CD8-positive, alpha-beta memory T cell (primary cell): ENCODE results near the gene LRRC38. TPM values are rescaled to one million over a fixed set of nuclear protein-coding genes. Genes with fewer than 3 reads are reported as not detected.
"Not testable (repeated sequence)": the region's sequence is repeated elsewhere in the genome, so short reads cannot be mapped to it uniquely, and the experiment has no call there.

Source experiments
- CTCF ChIA-PET: fragments of 350-600 bp; sonication (Branson Sonifier 250); formaldehyde crosslinking; loops from one replicate; lab custom pipeline; 2021; ENCODE audit warnings: antibody characterized with exemption; lab: Charles Lee
- POLR2A ChIA-PET: fragments of 350-600 bp; sonication (Branson Sonifier 250); formaldehyde crosslinking; loops from one replicate; lab custom pipeline; 2021; ENCODE audit warnings: antibody characterized with exemption; lab: Charles Lee
- DNase-seq, 5 donors: peaks; one replicate each; pipeline versions ENCODE4 v3.0.0 to v3.0.0-alpha.2; 2020 to 2022; ENCODE audit warnings: mixed read lengths in 1 of 5
- H3K27ac ChIP-seq: one replicate; pipeline ENCODE4 v1.7.0; 2013; ENCODE audit warnings: low read depth, mild to moderate bottlenecking, low read length, moderate library complexity
- H3K27me3 ChIP-seq: 2 replicates; pipeline ENCODE4 v1.7.0; 2013; ENCODE audit warnings: low read length, mild to moderate bottlenecking; ENCODE audit not compliant: insufficient read depth, poor library complexity, severe bottlenecking
- H3K36me3 ChIP-seq: 2 replicates; pipeline ENCODE4 v1.7.0; 2013; ENCODE audit warnings: mild to moderate bottlenecking, low read length, moderate library complexity; ENCODE audit not compliant: insufficient read depth
- H3K4me1 ChIP-seq: 2 replicates; pipeline ENCODE4 v1.7.0; 2013; ENCODE audit warnings: mild to moderate bottlenecking, low read length, moderate library complexity; ENCODE audit not compliant: insufficient read depth
- H3K4me3 ChIP-seq: 2 replicates; pipeline ENCODE4 v1.7.0; 2013; ENCODE audit warnings: mild to moderate bottlenecking, low read length
- H3K9me3 ChIP-seq: 2 replicates; pipeline ENCODE4 v1.7.0; 2013; ENCODE audit warnings: mild to moderate bottlenecking, low read length
- H3K27ac Mint-ChIP-seq, 8 donors: one replicate each; pipeline ENCODE4 v1.8.0; 2020 to 2021; ENCODE audit warnings: mixed read lengths in 8 of 8, mild to moderate bottlenecking in 6 of 8, inconsistent platforms in 3 of 8, moderate library complexity in 3 of 8
- H3K27me3 Mint-ChIP-seq, 2 donors: one replicate each; pipeline ENCODE4 v1.8.0; 2020 to 2021; ENCODE audit warnings: mixed read lengths in 2 of 2, mild to moderate bottlenecking in 1 of 2, moderate library complexity in 1 of 2
- H3K36me3 Mint-ChIP-seq, 3 donors: one replicate each; pipeline ENCODE4 v1.8.0; 2020 to 2021; ENCODE audit warnings: mixed read lengths in 3 of 3, inconsistent platforms in 1 of 3, mild to moderate bottlenecking in 1 of 3
- H3K4me1 Mint-ChIP-seq, 3 donors: one replicate each; pipeline ENCODE4 v1.8.0; 2020 to 2021; ENCODE audit warnings: mixed read lengths in 3 of 3, inconsistent platforms in 1 of 3, mild to moderate bottlenecking in 1 of 3
- H3K4me3 Mint-ChIP-seq, 7 donors: one replicate each; pipeline ENCODE4 v1.8.0; 2020 to 2021; ENCODE audit warnings: mixed read lengths in 7 of 7, mild to moderate bottlenecking in 6 of 7, moderate library complexity in 4 of 7, inconsistent platforms in 2 of 7
- H3K9me3 Mint-ChIP-seq, 5 donors: one replicate each; pipeline ENCODE4 v1.8.0; 2020 to 2022; ENCODE audit warnings: mixed read lengths in 5 of 5, mild to moderate bottlenecking in 3 of 5, moderate library complexity in 2 of 5, inconsistent platforms in 1 of 5
- polyA plus RNA-seq: library from polyadenylated mRNA; unstranded; fragments of 300-500 nt; fragmentation: Illumina TruSeq; gene quantifications from one replicate; pipeline ENCODE4 v1.2.3, GENCODE V29; 2021
- total RNA-seq, 2 experiments: library from RNA; stranded (reverse); gene quantifications; one replicate each; pipeline ENCODE4 v1.2.3, GENCODE V29; 2021

Gene LRRC38
- total and polyA plus RNA-seq, 3 experiments from 2014 or later: not detected

GRCh38 chr1:13450204-13450603, 63.6 kb downstream of the LRRC38 start:
- H3K27me3 Mint-ChIP-seq: peaks cover 6 to 8% of the 10 kb centered on the region in 2 donors
- POLR2A ChIA-PET: no interaction called here
- no peak overlapping the region for H3K27ac ChIP-seq
- no peaks in the 10 kb centered on the region for H3K36me3 ChIP-seq
- H3K27me3 ChIP-seq: no peaks in the 10 kb centered on the region
- no peaks in the 10 kb centered on the region for H3K36me3 Mint-ChIP-seq
- no peak overlapping the region for H3K4me3 Mint-ChIP-seq
- H3K4me3 ChIP-seq: no peak overlapping the region
- CTCF ChIA-PET: no interaction called here
- no peaks in the 10 kb centered on the region for H3K9me3 ChIP-seq
- H3K27ac Mint-ChIP-seq: no peak overlapping the region
- H3K4me1 Mint-ChIP-seq: no peaks in the 10 kb centered on the region
- no peak for DNase-seq
- H3K4me1 ChIP-seq: no peaks in the 10 kb centered on the region
- no peaks in the 10 kb centered on the region for H3K9me3 Mint-ChIP-seq

GRCh38 chr1:13443335-13443979, 70.3 kb downstream of the LRRC38 start:
- Mint-ChIP-seq H3K4me3 (no peak overlapping the region), H3K27ac (no peak overlapping the region), H3K9me3 (no peaks in the 10 kb centered on the region), H3K27me3 (peaks cover 2 to 4% of the 10 kb centered on the region in 2 donors), H3K4me1 (no peaks in the 10 kb centered on the region), H3K36me3 (no peaks in the 10 kb centered on the region)
- Histone ChIP-seq H3K4me1 (no peaks in the 10 kb centered on the region), H3K27me3 (no peaks in the 10 kb centered on the region), H3K27ac (no peak overlapping the region), H3K9me3 (no peaks in the 10 kb centered on the region), H3K4me3 (no peak overlapping the region), H3K36me3 (no peaks in the 10 kb centered on the region)
- ChIA-PET CTCF (no interaction called here), POLR2A (no interaction called here)
- no peak for DNase-seq

- H3K4me1 Mint-ChIP-seq, H3K4me3 ChIP-seq, H3K9me3 Mint-ChIP-seq, CTCF ChIA-PET, H3K9me3 ChIP-seq, H3K27me3 Mint-ChIP-seq, DNase-seq, H3K4me1 ChIP-seq, H3K27ac Mint-ChIP-seq, H3K36me3 Mint-ChIP-seq, H3K27ac ChIP-seq, H3K4me3 Mint-ChIP-seq, H3K27me3 ChIP-seq, POLR2A ChIA-PET, H3K36me3 ChIP-seq: not testable (repeated sequence)
Measured at GRCh38 chr1:13439104-13439783, 74.6 kb downstream of the LRRC38 start.

GRCh38 chr1:13435458-13435857, 78.3 kb downstream of the LRRC38 start:
- DNase-seq: no peak

GRCh38 chr1:13433694-13434358, 80.0 kb downstream of the LRRC38 start:
- CTCF ChIA-PET: not testable (repeated sequence)

More at GRCh38 chr1:13435458-13435857, 78.3 kb downstream of the LRRC38 start:
- no peak overlapping the region for H3K27ac Mint-ChIP-seq
- peaks cover 0 to 3% (median 0%) of the 10 kb centered on the region in 5 donors for H3K9me3 Mint-ChIP-seq
- no peaks in the 10 kb centered on the region for H3K4me1 Mint-ChIP-seq
- no peaks in the 10 kb centered on the region for H3K27me3 ChIP-seq
- H3K27me3 Mint-ChIP-seq: peaks cover 2 to 12% of the 10 kb centered on the region in 2 donors
- H3K27ac ChIP-seq: no peak overlapping the region
- ChIA-PET POLR2A (no interaction called here), CTCF (no interaction called here)
- H3K4me3 Mint-ChIP-seq: no peak overlapping the region
- no peaks in the 10 kb centered on the region for H3K36me3 ChIP-seq
- H3K36me3 Mint-ChIP-seq: no peaks in the 10 kb centered on the region
- H3K9me3 ChIP-seq: no peaks in the 10 kb centered on the region
- H3K4me3 ChIP-seq: no peak overlapping the region
- H3K4me1 ChIP-seq: no peaks in the 10 kb centered on the region

GRCh38 chr1:13432251-13432650, 81.6 kb downstream of the LRRC38 start:
- H3K27ac ChIP-seq: no peak overlapping the region
- POLR2A ChIA-PET: no interaction called here
- H3K4me1 Mint-ChIP-seq: no peaks in the 10 kb centered on the region

More at GRCh38 chr1:13433694-13434358, 80.0 kb downstream of the LRRC38 start:
- DNase-seq, H3K4me3 ChIP-seq, POLR2A ChIA-PET, H3K4me3 Mint-ChIP-seq, H3K27ac ChIP-seq, H3K27me3 ChIP-seq, H3K9me3 Mint-ChIP-seq, H3K36me3 Mint-ChIP-seq, H3K27ac Mint-ChIP-seq, H3K9me3 ChIP-seq, H3K4me1 ChIP-seq, H3K4me1 Mint-ChIP-seq, H3K36me3 ChIP-seq: not testable (repeated sequence)
- H3K27me3 Mint-ChIP-seq: peaks cover 3 to 12% of the 10 kb centered on the region in 2 donors

GRCh38 chr1:13430495-13430894, 83.3 kb downstream of the LRRC38 start:
- H3K36me3 Mint-ChIP-seq: no peaks in the 10 kb centered on the region
- H3K27me3 Mint-ChIP-seq: peaks cover 2 to 9% of the 10 kb centered on the region in 2 donors
- CTCF ChIA-PET: no interaction called here
- H3K27ac ChIP-seq: no peak overlapping the region
- no peak overlapping the region for H3K27ac Mint-ChIP-seq
- no peak overlapping the region for H3K4me3 Mint-ChIP-seq
- no peaks in the 10 kb centered on the region for H3K4me1 ChIP-seq
- H3K9me3 ChIP-seq: no peaks in the 10 kb centered on the region
- no peak overlapping the region for H3K4me3 ChIP-seq
- POLR2A ChIA-PET: no interaction called here
- peaks cover 0 to 3% (median 0%) of the 10 kb centered on the region in 5 donors for H3K9me3 Mint-ChIP-seq
- H3K36me3 ChIP-seq: no peaks in the 10 kb centered on the region
- H3K4me1 Mint-ChIP-seq: no peaks in the 10 kb centered on the region
- DNase-seq: no peak
- no peaks in the 10 kb centered on the region for H3K27me3 ChIP-seq

More at GRCh38 chr1:13432251-13432650, 81.6 kb downstream of the LRRC38 start:
- no peak for DNase-seq
- H3K27ac Mint-ChIP-seq: no peak overlapping the region
- no peaks in the 10 kb centered on the region for H3K4me1 ChIP-seq
- H3K9me3 ChIP-seq: no peaks in the 10 kb centered on the region
- no peaks in the 10 kb centered on the region for H3K36me3 ChIP-seq
- H3K4me3 Mint-ChIP-seq: no peak overlapping the region
- no peaks in the 10 kb centered on the region for H3K27me3 ChIP-seq
- H3K4me3 ChIP-seq: no peak overlapping the region
- CTCF ChIA-PET: interaction anchor here (1.6 kb wide), 1 partner anchor 9 kb away, joined by 3 read pairs; no protein-coding TSS in a partner anchor
- H3K9me3 Mint-ChIP-seq: peaks cover 0 to 3% (median 0%) of the 10 kb centered on the region in 5 donors
- no peaks in the 10 kb centered on the region for H3K36me3 Mint-ChIP-seq
- peaks cover 2 to 12% of the 10 kb centered on the region in 2 donors for H3K27me3 Mint-ChIP-seq
